ENCODE measurements around the gene KHDRBS2. TPM values are rescaled to one million over a fixed set of nuclear protein-coding genes. Genes with fewer than 3 reads are reported as not detected.

Gene KHDRBS2
- total RNA-seq, 1 experiment from 2014 or later, result not detected

GRCh38 chr6:62229231-62229630 lies 56.8 kb downstream of the KHDRBS2 start:
- Histone ChIP-seq H3K4me1 (replicated peaks; ENCODE audit: insufficient read depth) (no peaks in the 10 kb centered on the region), H3F3A (ENCODE audit: insufficient read depth, low read depth) (no peaks in the 10 kb centered on the region), H3K4me3 (no peak overlapping the region), H3K36me3 (ENCODE audit: low read depth) (no peaks in the 10 kb centered on the region), H3K27me3 (ENCODE audit: insufficient read depth, low read depth) (no peaks in the 10 kb centered on the region), H3K4me2 (no peak overlapping the region), H4K20me1 (ENCODE audit: insufficient read depth) (no peaks in the 10 kb centered on the region), H3K9me2 (ENCODE audit: insufficient read depth) (0 out of 2 replicates have a peak, but pooled peaks cover 4% of the 10 kb centered on the region), H3K79me2 (ENCODE audit: low read depth) (no peaks in the 10 kb centered on the region), H2AFZ (no peak overlapping the region), H3K27ac (no peak overlapping the region), H3K9me3 (ENCODE audit: insufficient read depth, low read depth) (no peaks in the 10 kb centered on the region)
- ChIA-PET CTCF (no interaction called here), POLR2A (ENCODE audit: unreplicated experiment) (no interaction called here)
- intact Hi-C loops (cut with micrococcal nuclease; ENCODE audit: unreplicated experiment), result no loop called here
- DNase-seq, result no peak
- no TSS peak for BruUV-seq (replicated peaks)
- no peak for TF ChIP-seq CTCF (conservative IDR thresholded peaks at IDR 0.05)
- TF ChIP-seq EZH2 (IDR thresholded peaks at IDR 0.05; ENCODE audit: low read depth), result no peak

DNA sequence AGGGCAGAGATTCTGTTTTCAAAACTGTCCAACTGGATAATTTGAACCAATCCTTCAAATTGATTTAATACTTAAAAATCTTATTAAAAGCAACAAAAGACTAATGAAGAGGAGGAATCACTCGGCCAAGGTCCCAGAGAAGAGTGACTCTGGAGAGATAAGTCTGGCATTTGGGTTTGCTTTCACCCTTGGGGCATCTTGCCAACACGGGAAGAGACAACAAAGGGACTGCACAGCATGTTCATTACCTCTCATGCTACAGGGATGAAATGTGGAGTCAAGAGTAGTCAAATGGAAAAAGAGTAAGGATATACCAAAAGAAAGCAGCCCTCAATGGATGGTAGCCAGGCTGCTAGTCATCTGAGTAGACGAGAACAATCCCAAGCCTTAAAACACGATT lies 68.2 kb downstream of the KHDRBS2 start:
- ChIA-PET CTCF (no interaction called here), POLR2A (ENCODE audit: unreplicated experiment) (no interaction called here)
- intact Hi-C loops (cut with micrococcal nuclease; ENCODE audit: unreplicated experiment), result no loop called here
- BruUV-seq (replicated peaks), result no TSS peak
- Histone ChIP-seq H3K27me3 (ENCODE audit: insufficient read depth, low read depth) (no peaks in the 10 kb centered on the region), H4K20me1 (ENCODE audit: insufficient read depth) (no peaks in the 10 kb centered on the region), H3F3A (ENCODE audit: insufficient read depth, low read depth) (no peaks in the 10 kb centered on the region), H3K36me3 (ENCODE audit: low read depth) (no peaks in the 10 kb centered on the region), H3K79me2 (ENCODE audit: low read depth) (no peaks in the 10 kb centered on the region), H3K4me1 (replicated peaks; ENCODE audit: insufficient read depth) (no peaks in the 10 kb centered on the region), H3K9me3 (ENCODE audit: insufficient read depth, low read depth) (no peaks in the 10 kb centered on the region), H2AFZ (no peak overlapping the region), H3K4me3 (no peak overlapping the region), H3K9me2 (ENCODE audit: insufficient read depth) (no peaks in the 10 kb centered on the region), H3K4me2 (no peak overlapping the region), H3K27ac (no peak overlapping the region)
- no peak for DNase-seq
- TF ChIP-seq EZH2 (IDR thresholded peaks at IDR 0.05; ENCODE audit: low read depth), result no peak
- no peak for TF ChIP-seq CTCF (conservative IDR thresholded peaks at IDR 0.05)

GRCh38 chr6:62202078-62202477 lies 83.9 kb downstream of the KHDRBS2 start:
- intact Hi-C loops (cut with micrococcal nuclease; ENCODE audit: unreplicated experiment), result no loop called here

More at GRCh38 chr6:62202078-62202477, 83.9 kb downstream of the KHDRBS2 start:
- Histone ChIP-seq H2AFZ (no peak overlapping the region), H3K4me1 (replicated peaks; ENCODE audit: insufficient read depth) (no peaks in the 10 kb centered on the region), H4K20me1 (ENCODE audit: insufficient read depth) (no peaks in the 10 kb centered on the region), H3K4me2 (no peak overlapping the region), H3K9me3 (ENCODE audit: insufficient read depth, low read depth) (no peaks in the 10 kb centered on the region), H3F3A (ENCODE audit: insufficient read depth, low read depth) (no peaks in the 10 kb centered on the region), H3K27ac (no peak overlapping the region), H3K79me2 (ENCODE audit: low read depth) (no peaks in the 10 kb centered on the region), H3K9me2 (ENCODE audit: insufficient read depth) (no peaks in the 10 kb centered on the region), H3K27me3 (ENCODE audit: insufficient read depth, low read depth) (no peaks in the 10 kb centered on the region), H3K4me3 (no peak overlapping the region), H3K36me3 (ENCODE audit: low read depth) (no peaks in the 10 kb centered on the region)
- BruUV-seq (replicated peaks), result no TSS peak
- ChIA-PET CTCF (no interaction called here), POLR2A (ENCODE audit: unreplicated experiment) (no interaction called here)
- TF ChIP-seq CTCF (conservative IDR thresholded peaks at IDR 0.05) (no peak), EZH2 (IDR thresholded peaks at IDR 0.05; ENCODE audit: low read depth) (no peak)
- no peak for DNase-seq

Data from PC-9 (cell line).